Loucy (cell line): ENCODE data around the gene TRAPPC1.

ENCODE experiments used
- CTCF ChIP-seq: fragments of 200-600 bp; sonication (generic); conservative IDR thresholded peaks from 2 replicates; pipeline ENCODE4 v1.5.1; 2014; ENCODE audit warnings: mild to moderate bottlenecking, antibody characterized with exemption, low read length
- EZH2phosphoT487 ChIP-seq: fragments of 200-600 bp; IDR thresholded peaks from 2 replicates; pipeline ENCODE4 v1.6.1; 2018; ENCODE audit warnings: antibody characterized with exemption, mild to moderate bottlenecking, moderate library complexity, borderline replicate concordance

- TF ChIP-seq CTCF, result no peak
- no peak for TF ChIP-seq EZH2phosphoT487
These were observed 14.7 kb upstream of the TRAPPC1 start for GRCh38 chr17:7946441-7946840.
